HG02571 (cell line): ENCODE measurements around the gene GRP.

ENCODE experiments used
- ATAC-seq: cut with Tn5 transposase; IDR thresholded peaks from one replicate; pipeline ENCODE4 v1.9.1; 2021; ENCODE audit warnings: mild to moderate bottlenecking, moderate library complexity; ENCODE audit not compliant: unreplicated experiment

Gene GRP

DNA sequence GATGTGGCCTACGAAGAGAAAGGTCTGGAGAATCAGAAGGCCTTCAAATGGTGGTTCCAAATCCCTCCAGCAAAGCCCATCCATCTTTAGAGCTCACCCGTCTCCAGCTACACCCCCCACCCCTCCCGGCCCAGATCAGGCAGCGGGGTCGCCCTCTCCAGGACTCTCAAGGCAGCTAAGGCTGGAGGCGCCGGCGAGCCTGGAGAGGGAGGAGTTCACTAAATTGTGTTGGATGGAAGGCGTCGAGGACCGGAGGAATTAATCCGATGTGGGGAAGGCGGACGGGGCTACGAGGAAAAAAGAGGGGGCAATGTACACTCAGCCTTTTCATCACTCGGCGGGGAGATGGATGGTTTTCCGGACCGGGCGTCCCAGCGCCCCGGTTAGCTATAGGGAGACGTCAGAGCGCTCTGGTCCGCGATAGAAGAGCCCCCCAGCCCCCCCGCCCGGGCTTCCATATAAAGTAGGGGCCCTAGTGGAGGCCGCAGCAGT lies at the start of gene GRP:
GRP (plus strand) TSS at position 487 of the 492 bp plus-strand sequence. CDS start 108 bp downstream, outside the sequence.
- no peak for ATAC-seq

DNA sequence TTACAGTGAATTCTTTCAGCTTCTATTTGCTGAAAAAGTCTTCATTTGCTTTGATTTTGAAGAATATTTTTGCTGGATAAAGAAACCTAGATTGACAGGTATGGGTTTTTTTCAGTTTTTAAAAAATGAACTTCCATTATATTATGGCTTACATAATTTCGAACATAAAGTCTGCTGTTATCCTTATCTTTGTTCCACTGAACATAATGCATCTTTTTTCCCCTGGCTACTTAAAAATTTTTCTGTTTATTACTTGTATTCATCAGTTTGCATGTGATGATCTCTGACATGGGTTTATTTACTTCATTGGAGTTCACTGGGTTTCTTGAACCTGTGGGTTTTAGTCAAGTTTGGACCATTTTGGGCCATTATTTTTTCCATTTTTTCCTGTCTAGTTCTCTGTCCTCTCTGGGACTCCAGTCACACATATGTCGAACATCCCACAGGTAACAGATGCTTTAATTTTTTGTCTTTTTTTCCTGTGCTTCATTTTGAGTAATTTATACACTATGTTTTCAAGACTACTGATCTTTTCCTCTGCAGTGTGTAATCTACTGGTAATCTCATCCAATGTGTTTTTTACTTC lies 47.2 kb upstream of the GRP start:
- ATAC-seq = no peak

DNA sequence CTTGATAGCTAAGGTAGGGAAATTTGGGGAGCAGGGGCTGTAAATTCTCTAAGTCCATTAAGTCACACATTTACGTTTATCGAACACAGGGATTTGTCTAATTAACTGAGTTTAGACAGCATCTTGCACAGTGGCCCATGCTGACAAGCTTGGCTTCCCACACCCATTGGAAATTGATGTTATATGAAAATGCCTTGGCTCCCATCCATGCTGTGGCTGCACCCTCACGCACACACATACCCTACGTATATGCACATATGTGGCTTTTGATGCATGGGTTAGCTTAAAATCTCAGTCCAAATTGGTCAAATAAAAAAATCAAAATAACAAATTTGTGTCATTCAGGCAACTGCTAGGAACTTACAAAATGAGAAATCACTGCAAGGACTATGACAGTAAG lies 42.5 kb upstream of the GRP start:
- ATAC-seq = no peak

DNA sequence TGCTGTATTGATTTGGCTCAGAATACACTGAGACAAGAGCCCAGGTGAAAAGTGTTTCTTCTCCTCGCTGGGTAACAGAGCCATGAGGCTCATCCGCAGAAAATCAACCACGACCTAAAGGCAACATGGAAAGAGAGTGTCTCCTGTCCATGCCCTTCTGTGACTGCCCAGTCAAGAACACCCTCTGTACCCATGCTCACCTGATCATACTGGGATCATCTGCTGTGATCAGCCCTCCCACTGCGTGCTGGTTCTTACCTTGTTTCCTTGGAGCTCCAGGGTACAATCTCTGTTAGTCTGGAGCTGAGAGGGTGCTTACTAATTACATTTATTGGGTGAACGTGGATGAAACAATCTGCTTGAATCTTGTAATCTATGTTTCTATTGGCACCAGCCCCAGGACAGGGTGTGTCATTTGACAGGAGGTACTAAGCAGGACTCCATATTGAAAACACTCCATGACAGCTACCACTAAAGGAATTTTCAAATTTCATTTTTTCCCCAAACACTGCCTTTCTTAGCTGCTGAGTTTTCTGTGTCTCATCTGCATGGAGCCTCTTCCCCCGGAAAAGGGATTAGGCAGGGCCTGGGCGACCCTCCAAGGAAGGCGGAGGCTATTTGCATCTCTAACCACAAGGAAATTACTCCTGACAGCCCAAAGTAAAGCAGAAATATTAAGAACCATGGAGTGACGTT lies 39.7 kb upstream of the GRP start:
- no peak for ATAC-seq

DNA sequence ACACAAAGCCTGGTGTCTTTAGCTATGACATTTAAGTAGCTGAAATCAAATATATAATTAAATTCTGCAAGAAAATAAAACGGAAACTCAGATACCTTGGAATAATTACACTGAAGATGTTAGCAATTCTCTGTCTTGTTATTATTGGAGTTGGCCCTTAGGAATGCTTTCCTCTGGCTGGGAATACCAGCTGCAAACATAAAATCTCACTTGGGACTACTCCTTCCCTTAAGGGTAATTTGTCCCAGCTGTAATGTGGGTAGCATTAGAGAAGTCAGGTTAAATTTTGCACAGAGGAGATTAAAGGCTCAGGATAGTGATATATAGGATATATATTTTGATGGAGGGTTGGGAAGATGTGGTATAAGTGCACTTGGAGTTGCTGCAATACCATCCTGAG lies 37.3 kb upstream of the GRP start:
- ATAC-seq = no peak

DNA sequence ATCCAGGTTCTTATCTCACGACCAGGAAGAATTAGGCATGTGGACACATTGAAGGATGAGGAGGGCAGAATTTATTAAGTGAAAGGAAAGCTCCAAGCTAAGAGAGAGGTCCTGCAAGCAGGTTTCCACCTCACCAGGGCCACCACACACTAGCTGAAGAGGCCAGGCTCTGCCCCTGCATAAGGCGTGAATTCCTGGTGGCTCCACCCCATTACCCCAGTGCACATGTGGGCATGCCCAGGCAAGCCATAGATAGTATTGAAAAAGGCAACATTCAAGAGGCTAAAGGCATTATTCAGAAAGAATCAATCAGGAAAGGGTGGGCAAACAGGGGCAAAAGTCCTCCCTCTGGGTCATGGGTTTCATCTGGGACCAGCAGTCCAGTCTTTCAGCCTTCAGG lies 30.9 kb upstream of the GRP start:
- no peak for ATAC-seq

DNA sequence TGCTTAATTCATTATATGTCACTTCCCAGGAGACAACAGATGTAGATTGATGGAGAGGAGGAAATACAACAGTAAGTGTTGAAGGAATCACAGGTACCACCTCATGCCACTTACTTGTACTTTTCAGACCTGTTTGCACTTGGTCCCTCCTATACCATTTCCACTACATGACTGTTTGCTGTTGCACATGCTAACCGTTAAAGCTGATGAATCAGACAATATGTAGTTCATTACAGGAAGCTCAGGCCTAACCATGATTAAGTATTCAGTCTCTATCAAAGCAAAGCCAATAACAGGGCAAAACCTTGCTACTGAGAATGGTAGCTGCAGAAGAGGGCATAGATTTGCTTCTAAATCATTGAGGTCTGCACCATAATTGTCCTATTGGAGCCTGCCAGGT lies 30.2 kb upstream of the GRP start:
- ATAC-seq = no peak

DNA sequence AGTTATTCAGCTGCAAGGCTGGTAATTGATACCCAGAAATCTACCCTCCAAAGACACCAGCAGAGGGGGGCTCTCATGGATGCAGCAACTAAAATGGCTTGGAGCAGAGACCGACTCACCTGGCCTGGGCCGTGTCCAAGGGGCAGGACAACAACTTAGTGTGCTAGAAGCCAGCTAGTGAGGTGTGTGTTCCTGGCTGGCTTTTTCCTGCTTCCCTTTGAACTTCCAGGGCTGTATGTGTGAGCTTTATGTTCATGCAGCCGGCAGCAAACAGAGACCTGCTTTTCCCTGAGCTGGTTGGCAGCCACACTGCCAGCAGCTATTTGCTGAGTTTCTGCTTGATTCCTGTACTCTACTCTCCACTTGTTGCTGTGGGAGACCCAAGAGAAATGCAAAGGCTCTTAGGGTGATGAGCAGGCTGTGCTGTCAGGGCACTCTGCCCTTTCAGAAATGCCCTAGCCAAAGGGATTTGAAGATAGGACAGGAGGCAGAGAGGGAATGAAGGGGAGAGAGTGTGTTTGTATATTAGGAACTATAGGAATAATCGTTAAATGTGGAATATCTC lies 23.7 kb upstream of the GRP start:
- no peak for ATAC-seq

DNA sequence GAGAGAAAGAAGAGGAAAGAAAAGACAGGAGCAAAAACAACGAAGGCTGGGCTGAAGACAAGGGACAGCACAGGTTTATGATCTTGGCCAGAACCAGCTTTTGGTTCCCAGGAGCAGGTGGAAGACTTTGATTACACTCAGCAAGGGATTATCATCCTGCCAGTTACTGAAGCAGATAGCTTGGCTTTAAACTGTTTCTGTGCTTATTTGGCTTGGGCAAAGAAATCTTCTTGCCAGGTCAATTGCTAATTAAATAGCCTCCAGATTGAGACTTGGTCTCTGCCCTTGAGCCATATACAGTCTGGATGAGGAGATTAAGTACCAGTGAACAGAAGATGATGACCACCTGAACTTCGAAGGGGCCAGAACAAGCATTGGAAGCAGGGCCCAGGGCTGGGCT lies 22.3 kb upstream of the GRP start:
- no peak for ATAC-seq

DNA sequence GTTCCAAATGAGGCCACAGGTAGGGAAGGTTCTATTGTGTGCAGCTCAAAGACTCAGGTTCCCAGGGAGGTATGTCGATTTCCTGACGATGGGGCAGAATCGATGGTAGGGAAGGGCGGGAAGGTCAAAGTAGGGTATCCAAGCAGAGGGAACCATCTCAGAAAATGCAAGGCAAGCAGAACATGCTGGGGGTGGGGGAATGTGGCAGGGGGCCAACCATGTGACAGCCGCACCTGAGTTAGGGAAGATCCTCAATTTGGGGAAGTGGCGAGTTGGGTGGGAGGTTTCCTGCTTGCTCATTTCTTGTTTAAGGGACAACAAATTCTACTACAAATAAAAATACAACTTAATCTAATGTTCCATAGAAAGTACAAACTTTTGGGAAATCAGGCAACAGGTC lies 21.7 kb upstream of the GRP start:
- no peak for ATAC-seq

DNA sequence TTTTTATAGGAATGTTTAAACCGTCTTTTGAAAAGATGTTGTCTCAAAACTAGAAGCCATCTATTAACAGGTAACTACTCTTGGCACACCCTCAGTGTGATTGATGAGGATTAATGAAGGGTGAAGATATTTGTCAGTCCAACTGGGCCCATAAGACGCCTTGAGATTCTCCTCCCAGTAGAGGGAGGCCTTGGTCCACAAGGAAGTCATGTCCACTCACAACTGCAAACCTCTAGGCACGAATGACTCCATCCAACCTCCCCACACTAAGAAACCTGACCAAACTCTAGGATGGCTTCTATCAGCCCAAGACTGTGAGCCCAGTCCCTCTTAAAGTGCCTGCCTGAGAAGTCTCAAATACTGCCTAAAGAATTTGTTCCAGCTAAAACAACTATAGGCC lies 19.2 kb upstream of the GRP start:
- no peak for ATAC-seq

DNA sequence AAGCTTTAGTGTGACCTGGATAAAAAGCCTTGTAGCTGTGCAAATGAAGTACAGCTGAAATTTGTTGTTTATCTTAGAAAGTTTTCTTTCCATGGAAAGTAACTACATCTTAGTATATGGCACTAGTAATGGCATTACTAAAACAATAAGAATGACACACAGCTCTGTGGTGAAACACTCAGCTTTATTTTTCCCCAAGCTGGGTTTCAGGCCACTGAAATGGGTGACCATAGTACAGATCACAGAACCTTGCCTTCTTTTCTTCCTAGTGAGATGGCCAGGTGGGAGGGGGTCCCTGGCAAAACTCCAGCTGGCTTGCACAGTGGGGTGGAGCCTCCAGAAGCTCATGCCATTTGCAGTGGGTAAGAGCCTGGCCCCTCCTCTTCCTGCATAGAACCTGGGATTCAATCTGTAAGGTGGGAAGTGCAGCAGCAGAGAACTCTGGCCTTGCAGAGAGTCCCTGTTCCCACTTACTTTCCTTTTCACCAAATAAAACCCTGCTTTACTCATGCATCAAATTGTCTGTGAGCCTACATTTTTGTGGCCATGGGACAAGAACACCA lies 17.6 kb upstream of the GRP start:
- no peak for ATAC-seq

DNA sequence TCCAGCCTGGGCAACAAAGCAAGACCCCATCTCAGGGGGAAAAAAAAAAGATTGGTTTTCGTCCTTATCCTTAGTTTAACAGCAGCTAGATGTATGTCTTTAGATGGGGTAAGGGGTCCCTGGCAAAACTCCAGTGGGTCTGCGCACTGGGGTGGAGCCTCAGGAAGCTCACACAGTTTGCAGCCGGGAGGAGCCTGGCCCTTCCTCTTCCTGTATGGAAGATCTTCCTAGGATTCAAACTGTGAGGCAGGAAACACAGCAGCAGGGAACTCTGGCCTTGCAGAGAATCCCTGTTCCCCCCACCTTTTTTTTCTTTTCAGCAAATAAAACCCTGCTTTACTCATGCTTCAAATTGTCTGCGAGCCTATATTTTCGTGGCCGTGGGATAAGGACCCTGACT lies 12.5 kb upstream of the GRP start:
- ATAC-seq = no peak

DNA sequence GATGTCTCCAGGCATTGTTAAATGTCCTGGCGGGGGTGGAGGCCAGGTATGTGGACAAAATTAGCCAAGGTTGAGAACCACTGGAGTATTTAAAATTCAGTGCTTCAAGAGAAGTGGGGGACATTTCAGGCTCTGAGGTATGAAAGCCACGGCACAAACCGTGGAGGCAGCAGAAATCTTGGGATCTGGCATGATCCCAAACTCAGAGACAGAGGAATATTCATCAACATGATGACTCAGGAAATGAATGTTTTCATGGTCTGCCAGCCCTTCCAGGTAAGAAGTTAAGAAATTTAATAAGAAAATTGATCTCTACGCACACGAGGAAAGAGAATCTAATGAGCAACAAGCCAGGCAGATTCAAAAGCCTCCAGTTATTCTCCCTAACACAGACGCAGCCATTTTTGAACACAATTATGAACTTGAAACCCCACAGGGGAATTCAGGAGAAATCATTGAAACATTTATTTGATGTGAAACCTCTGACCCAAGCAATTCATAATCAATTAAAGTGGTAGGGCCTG lies 11.3 kb upstream of the GRP start:
- no peak for ATAC-seq

DNA sequence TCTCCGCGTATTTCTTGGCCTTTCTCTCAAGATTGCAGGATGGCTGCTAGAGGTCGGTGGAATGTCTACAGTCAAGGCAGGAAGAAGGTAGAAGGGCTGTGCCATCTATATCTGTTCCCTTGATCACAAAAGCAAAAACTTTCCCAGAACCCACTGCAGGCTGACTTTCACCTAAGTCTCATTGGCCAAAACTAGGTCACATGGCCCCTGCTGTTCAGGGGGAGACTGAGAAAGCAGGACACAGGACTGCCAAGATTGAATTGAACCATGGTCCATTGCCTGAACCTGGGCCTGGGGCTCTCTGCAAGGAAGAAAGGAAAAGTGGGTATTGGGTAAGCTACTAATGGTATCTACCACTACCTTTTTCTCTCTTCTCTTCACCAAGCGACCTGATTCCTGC lies 9.7 kb upstream of the GRP start:
- ATAC-seq = no peak

DNA sequence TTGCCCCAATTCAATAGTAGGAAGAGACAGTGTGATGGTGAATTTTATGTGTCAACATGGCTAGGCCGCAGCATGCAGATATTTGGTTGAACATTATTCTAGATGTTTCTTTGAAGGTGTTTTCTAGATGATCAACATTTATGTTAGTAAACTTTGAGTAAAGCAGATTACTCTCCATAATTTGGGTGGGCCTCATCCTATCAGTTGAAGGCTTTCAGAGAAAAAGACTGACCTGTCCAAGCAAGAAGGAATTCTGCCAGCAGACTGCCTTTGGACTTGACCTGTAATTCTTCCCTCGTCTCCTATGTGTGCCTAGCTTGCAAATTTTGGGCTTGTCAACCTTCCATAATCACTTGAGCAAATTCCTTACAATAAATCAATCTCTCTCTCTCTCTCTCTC lies 8.3 kb upstream of the GRP start:
- no peak for ATAC-seq

DNA sequence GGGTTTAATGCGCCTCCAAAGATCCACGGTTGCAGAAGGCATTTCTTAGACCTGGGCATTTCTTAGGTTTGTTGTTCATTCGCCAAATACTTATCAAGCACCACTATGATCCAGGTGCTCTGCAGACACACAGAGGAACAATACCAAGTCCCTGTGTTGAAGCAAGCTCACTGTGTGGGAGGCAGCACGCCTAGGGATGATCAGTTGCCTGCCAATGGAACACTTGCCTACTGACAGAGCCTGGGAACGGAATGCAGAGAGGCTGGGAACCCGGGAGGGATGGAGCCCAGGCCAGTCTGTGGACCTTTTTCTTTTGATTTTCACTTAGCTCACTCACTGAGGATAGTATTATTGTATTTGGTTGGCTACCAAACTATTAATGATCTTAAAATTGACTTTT lies 1.9 kb upstream of the GRP start:
- ATAC-seq = no peak

DNA sequence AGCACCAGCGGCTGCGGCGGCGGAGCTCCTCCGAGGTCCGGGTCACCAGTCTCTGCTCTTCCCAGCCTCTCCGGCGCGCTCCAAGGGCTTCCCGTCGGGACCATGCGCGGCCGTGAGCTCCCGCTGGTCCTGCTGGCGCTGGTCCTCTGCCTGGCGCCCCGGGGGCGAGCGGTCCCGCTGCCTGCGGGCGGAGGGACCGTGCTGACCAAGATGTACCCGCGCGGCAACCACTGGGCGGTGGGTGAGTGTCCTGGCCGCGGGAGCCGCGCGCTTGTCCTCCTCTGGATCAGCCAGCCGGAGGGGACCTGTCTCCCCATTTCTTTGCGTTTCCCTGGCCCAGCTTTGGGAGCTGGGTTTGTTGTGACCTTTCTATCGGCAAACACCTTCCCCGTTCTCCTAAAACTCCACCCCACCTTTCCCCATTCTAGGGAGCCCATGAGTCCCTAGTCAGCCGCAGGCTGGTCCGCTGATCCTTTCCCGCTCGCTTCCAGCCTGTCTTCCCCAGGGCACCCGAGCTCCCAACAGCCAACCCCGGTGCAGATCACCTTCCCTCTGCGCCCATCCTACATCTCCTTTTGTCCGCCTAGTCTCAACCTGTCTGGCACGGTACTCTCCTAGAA lies 316 bp downstream of the GRP start:
- ATAC-seq = no peak

DNA sequence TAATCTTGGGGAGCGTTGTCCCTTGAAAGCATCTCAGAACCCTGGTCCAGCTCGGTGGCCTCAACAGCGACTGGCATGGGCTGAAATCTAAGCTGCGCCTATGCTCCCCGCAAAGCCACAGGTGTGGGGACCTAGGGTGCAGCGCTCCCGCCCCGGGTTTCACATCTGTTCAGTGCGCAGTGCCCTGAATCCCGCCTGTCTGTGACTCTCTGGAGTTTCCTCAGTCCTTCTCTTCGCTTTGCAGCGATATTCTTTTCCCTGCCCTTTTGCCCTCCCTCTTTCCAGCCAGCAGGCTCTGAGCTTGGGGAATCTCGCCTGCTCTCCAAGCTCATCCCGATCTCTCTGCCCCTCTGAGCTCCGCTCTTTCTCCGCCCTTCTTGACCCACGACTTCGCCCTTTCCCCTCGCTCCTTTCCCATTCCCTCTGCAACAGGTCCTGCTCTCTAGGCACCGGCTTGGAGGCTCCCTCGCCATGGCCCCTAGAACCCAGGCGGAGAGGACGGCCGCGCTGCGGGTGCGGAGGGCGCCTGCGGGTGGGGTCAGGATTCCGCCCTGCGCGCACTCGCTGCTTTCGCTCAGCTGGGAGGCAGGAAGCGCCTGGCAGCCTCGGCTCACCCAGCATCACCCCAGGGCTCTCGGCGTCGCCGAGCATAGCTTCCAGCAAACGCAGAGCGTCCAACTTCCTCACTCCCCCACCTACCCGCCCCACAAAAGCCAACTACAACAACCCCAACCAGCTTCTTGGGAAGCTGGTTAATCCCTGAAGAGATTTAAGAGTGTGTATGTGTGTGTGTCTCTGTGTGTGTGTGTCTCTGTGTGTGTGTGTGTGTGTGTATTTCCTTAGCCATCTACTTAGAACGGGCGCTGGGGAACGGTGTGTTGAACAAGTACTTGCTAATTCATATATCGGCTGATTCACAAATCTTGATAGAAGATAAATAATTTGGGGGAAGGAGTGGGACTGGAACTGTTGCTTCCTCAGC lies 1.1 kb downstream of the GRP start:
- ATAC-seq = no peak

DNA sequence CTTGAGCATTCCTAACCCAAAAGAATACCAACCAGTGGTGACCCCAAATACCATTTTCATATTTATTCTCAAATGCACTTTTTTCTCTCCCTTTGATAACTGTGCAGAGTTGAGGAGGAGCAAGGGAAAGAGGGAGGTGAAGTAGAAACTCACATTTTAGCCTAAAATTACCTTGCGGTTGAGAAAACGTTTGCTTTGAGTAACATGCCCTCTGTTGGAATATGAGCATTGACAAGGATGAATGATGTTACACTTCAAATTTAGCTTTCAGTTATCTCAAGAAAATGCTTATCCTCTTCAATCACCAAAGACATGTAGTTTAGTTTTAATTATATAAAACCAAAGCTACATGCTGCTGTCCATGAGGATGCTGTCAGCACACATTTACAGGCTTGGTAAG lies 2.4 kb downstream of the GRP start:
- ATAC-seq = no peak
